Spleen (tissue), 7 donors: ENCODE data around the gene MAMLD1.

ENCODE experiments used
- CTCF ChIP-seq, 11 experiments: fragments of 200-600 bp in 7 of 11; fragments of 450-650 bp in 4 of 11; sonication (generic) in 4 of 11; IDR thresholded peaks in 8 of 11; conservative IDR thresholded peaks in 3 of 11; 1 replicate in 7 of 11; 2 replicates in 4 of 11; pipeline versions ENCODE4 v1.4.0 to v1.8.0; 2016 to 2021; ENCODE audit warnings: antibody characterized with exemption in 11 of 11, inconsistent platforms in 4 of 11, mild to moderate bottlenecking in 1 of 11
- POLR2A ChIP-seq, 3 donors: fragments of 450-650 bp; IDR thresholded peaks; one replicate each; pipeline ENCODE4 v1.5.1; 2017; ENCODE audit warnings: antibody characterized with exemption in 3 of 3, mild to moderate bottlenecking in 1 of 3
- POLR2AphosphoS5 ChIP-seq, 3 donors: sonication (generic); formaldehyde crosslinking; IDR thresholded peaks; one replicate each; pipeline ENCODE4 v1.5.1; 2017; ENCODE audit warnings: antibody characterized with exemption in 3 of 3
- donor health status: DM: no; HTN: no; CAD: no; lungs with moderate emphysema.
- donor health status: DM: no; HTN: no; CAD: no.
- donor health status: DM: no; HTN: no; CAD: no.

- TF ChIP-seq POLR2AphosphoS5 (IDR thresholded peaks at IDR 0.05) (no peak), CTCF (IDR thresholded peaks at IDR 0.05 in 8 of 11, conservative IDR thresholded peaks at IDR 0.05 in 3 of 11) (no peak), POLR2A (IDR thresholded peaks at IDR 0.05) (no peak)
These were observed 152.7 kb downstream of the MAMLD1 start for GRCh38 chrX:150515801-150516200.
